GM12878 (cell line): ENCODE results near the gene MAST1. TPM values are rescaled to one million over a fixed set of nuclear protein-coding genes. Genes with fewer than 3 reads are reported as not detected.

Experiments
- CBFB ChIP-seq: IDR thresholded peaks from 2 replicates; pipeline ENCODE4 v1.6.1; 2016; ENCODE audit warnings: antibody characterized with exemption, low read depth
- EGR1 ChIP-seq, 2 experiments: IDR thresholded peaks; 1 replicate in 1 of 2; 2 replicates in 1 of 2; pipeline ENCODE4 v1.6.1; 2011 to 2012; ENCODE audit warnings: low read depth in 2 of 2, low read length in 2 of 2, borderline replicate concordance in 1 of 2, mild to moderate bottlenecking in 1 of 2, moderate library complexity in 1 of 2
- EZH2 ChIP-seq: IDR thresholded peaks from 2 replicates; pipeline ENCODE4 v1.6.1; 2012; ENCODE audit warnings: low read depth, mild to moderate bottlenecking, control low read depth, inconsistent platforms, low read length, borderline replicate concordance; ENCODE audit not compliant: control insufficient read depth
- GATAD2B ChIP-seq: fragments of 450-650 bp; conservative IDR thresholded peaks from 2 replicates; pipeline ENCODE4 v1.6.1; 2017; ENCODE audit warnings: low read depth, mild to moderate bottlenecking, moderate library complexity
- HDAC6 ChIP-seq: fragments of 200-600 bp; sonication (generic); IDR thresholded peaks from one replicate; pipeline ENCODE4 v1.8.0; 2017; ENCODE audit warnings: antibody characterized with exemption; ENCODE audit not compliant: unreplicated experiment
- MEF2A ChIP-seq: IDR thresholded peaks from 2 replicates; pipeline ENCODE4 v1.6.1; 2011; ENCODE audit warnings: low read depth, mild to moderate bottlenecking, low read length, moderate library complexity; ENCODE audit not compliant: insufficient read depth
- MYC ChIP-seq: IDR thresholded peaks from 2 replicates; pipeline ENCODE4 v1.6.1; 2011; ENCODE audit warnings: mild to moderate bottlenecking, low read length, moderate library complexity, inconsistent platforms; ENCODE audit not compliant: insufficient read depth, insufficient replicate concordance, insufficient read length, severe bottlenecking
- PKNOX1 ChIP-seq: fragments of 450-650 bp; IDR thresholded peaks from 2 replicates; pipeline ENCODE4 v1.6.1; 2016; ENCODE audit warnings: mild to moderate bottlenecking
- RAD21 ChIP-seq: IDR thresholded peaks from 2 replicates; pipeline ENCODE4 v1.6.1; 2011; ENCODE audit warnings: mild to moderate bottlenecking, low read depth, low read length, moderate library complexity; ENCODE audit not compliant: insufficient read depth
- TCF12 ChIP-seq: IDR thresholded peaks from 2 replicates; pipeline ENCODE4 v1.6.1; 2011; ENCODE audit warnings: low read depth, mild to moderate bottlenecking, low read length
- USF2 ChIP-seq: IDR thresholded peaks from 2 replicates; pipeline ENCODE4 v1.6.1; 2011; ENCODE audit warnings: low read depth, low read length, improper control_type of control experiment, borderline replicate concordance
- ZNF592 ChIP-seq: fragments of 450-650 bp; IDR thresholded peaks from 2 replicates; pipeline ENCODE4 v1.6.1; 2017; ENCODE audit warnings: mild to moderate bottlenecking, moderate library complexity
- polyA plus RNA-seq, 11 experiments: library from polyadenylated mRNA; depleted of rRNA in 4 of 11; unstranded in 6 of 11; stranded (reverse) in 5 of 11; fragments of >200 nt; fragmentation: Nextera tagmentation in 4 of 11; fragmentation: Illumina TruSeq in 1 of 11; extraction: Ambion mirVana in 4 of 11; extraction: Trizol in 1 of 11; gene quantifications; 1 replicate in 1 of 11; 2 replicates in 10 of 11; pipeline versions ENCODE4 v1.2.1 to v1.2.3, GENCODE V29; 2011 to 2016; ENCODE audit warnings: inconsistent platforms in 2 of 11, missing spikeins in 2 of 11, low read depth in 1 of 11
- total RNA-seq, 4 experiments: library from RNA; depleted of rRNA in 3 of 4; stranded (reverse); fragments of >200 nt in 3 of 4; fragmentation: Illumina TruSeq in 1 of 4; extraction: Trizol in 1 of 4; gene quantifications; 2 replicates each; pipeline versions ENCODE4 v1.2.1 to v1.2.3, GENCODE V29; 2013 to 2021
- TF ChIP-seq, protein P1 (sequence below): fragments of 450-650 bp; IDR thresholded peaks from 2 replicates; pipeline ENCODE4 v1.6.1; 2018; ENCODE audit warnings: borderline replicate concordance, mild to moderate bottlenecking; ENCODE audit not compliant: partially characterized antibody
- TF ChIP-seq, protein P2 (sequence below): IDR thresholded peaks from 2 replicates; pipeline ENCODE4 v1.6.1; 2012; ENCODE audit warnings: low read length, inconsistent platforms
- TF ChIP-seq, protein P3 (sequence below): IDR thresholded peaks from 2 replicates; pipeline ENCODE4 v1.6.1; 2011; ENCODE audit warnings: low read depth, mild to moderate bottlenecking, low read length, moderate library complexity, borderline replicate concordance; ENCODE audit errors: extremely low read depth

The MAST1 gene
- total and polyA plus RNA-seq, 10 of the 15 experiments (the other 5 are each of a cell fraction or from before 2014, with no cell fraction given) = 0.08 to 0.79 (median 0.44) TPM; not detected in 1

GRCh38 chr19:12881172-12881808, 43.0 kb downstream of the MAST1 start, which contains the start of gene DNASE2 (continued):
- TF ChIP-seq RAD21 (no peak), HDAC6 (peak; percentile 74), PKNOX1 (peak; percentile 55; the same call in 1 of the 2 replicates), MEF2A (no peak), EZH2 (no peak), EGR1 (IDR thresholded peaks at IDR 0.05; ENCODE audit: borderline replicate concordance in 1 of 2, low read depth in 2 of 2, low read length in 2 of 2) (0 out of 3 replicates have a peak, but pooled peaks of 1 of the 2 experiments have one; percentile 37), MYC (no peak), USF2 (peak; percentile 20), ZNF592 (no peak), CBFB (no peak), GATAD2B (peak; percentile 92), TCF12 (peak; percentile 80)
- TF ChIP-seq, protein P1, sequence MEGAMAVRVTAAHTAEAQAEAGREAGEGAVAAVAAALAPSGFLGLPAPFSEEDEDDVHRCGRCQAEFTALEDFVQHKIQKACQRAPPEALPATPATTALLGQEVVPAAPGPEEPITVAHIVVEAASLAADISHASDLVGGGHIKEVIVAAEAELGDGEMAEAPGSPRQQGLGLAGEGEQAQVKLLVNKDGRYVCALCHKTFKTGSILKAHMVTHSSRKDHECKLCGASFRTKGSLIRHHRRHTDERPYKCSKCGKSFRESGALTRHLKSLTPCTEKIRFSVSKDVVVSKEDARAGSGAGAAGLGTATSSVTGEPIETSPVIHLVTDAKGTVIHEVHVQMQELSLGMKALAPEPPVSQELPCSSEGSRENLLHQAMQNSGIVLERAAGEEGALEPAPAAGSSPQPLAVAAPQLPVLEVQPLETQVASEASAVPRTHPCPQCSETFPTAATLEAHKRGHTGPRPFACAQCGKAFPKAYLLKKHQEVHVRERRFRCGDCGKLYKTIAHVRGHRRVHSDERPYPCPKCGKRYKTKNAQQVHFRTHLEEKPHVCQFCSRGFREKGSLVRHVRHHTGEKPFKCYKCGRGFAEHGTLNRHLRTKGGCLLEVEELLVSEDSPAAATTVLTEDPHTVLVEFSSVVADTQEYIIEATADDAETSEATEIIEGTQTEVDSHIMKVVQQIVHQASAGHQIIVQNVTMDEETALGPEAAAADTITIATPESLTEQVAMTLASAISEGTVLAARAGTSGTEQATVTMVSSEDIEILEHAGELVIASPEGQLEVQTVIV = no peak
- TF ChIP-seq, protein P2, sequence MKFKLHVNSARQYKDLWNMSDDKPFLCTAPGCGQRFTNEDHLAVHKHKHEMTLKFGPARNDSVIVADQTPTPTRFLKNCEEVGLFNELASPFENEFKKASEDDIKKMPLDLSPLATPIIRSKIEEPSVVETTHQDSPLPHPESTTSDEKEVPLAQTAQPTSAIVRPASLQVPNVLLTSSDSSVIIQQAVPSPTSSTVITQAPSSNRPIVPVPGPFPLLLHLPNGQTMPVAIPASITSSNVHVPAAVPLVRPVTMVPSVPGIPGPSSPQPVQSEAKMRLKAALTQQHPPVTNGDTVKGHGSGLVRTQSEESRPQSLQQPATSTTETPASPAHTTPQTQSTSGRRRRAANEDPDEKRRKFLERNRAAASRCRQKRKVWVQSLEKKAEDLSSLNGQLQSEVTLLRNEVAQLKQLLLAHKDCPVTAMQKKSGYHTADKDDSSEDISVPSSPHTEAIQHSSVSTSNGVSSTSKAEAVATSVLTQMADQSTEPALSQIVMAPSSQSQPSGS = no peak
- TF ChIP-seq, protein P3, sequence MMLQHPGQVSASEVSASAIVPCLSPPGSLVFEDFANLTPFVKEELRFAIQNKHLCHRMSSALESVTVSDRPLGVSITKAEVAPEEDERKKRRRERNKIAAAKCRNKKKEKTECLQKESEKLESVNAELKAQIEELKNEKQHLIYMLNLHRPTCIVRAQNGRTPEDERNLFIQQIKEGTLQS = no peak
